Chondrocyte (in vitro differentiated cells): ENCODE measurements around the gene SCN8A. TPM values are rescaled to one million over a fixed set of nuclear protein-coding genes. Genes with fewer than 3 reads are reported as not detected.
"Not testable (repeated sequence)": the region's sequence is repeated elsewhere in the genome, so short reads cannot be mapped to it uniquely, and the experiment has no call there.

Experiments
- DNase-seq: peaks from one replicate; pipeline ENCODE4 v3.0.0; 2021; ENCODE audit warnings: mixed read lengths, low spot score
- H3K27ac Mint-ChIP-seq: one replicate; pipeline ENCODE4 v1.8.0; 2021; ENCODE audit warnings: mild to moderate bottlenecking, moderate library complexity, mixed read lengths; ENCODE audit not compliant: unreplicated experiment
- H3K27me3 Mint-ChIP-seq: 2 replicates; pipeline ENCODE4 v1.8.0; 2021; ENCODE audit warnings: low read depth, mixed read lengths
- H3K36me3 Mint-ChIP-seq: 2 replicates; pipeline ENCODE4 v1.8.0; 2021; ENCODE audit warnings: low read depth, mixed read lengths
- H3K4me1 Mint-ChIP-seq: 2 replicates; pipeline ENCODE4 v1.8.0; 2021; ENCODE audit warnings: low read depth, mild to moderate bottlenecking, mixed read lengths
- H3K4me3 Mint-ChIP-seq: one replicate; pipeline ENCODE4 v1.8.0; 2021; ENCODE audit warnings: mild to moderate bottlenecking, moderate library complexity, mixed read lengths; ENCODE audit not compliant: unreplicated experiment
- H3K9me3 Mint-ChIP-seq: 2 replicates; pipeline ENCODE4 v1.8.0; 2021; ENCODE audit warnings: low read depth, mixed read lengths
- CTCF ChIP-seq: fragments of 200-600 bp; sonication (generic); IDR thresholded peaks from 2 replicates; pipeline ENCODE4 v1.5.0; 2021; ENCODE audit warnings: antibody characterized with exemption, mild to moderate bottlenecking, moderate library complexity
- total RNA-seq: library from RNA; stranded (reverse); gene quantifications from 3 replicates; pipeline ENCODE4 v1.2.1, GENCODE V29; 2021

Gene SCN8A
- total RNA-seq, 1 donor from 2014 or later = 4.4 TPM

DNA sequence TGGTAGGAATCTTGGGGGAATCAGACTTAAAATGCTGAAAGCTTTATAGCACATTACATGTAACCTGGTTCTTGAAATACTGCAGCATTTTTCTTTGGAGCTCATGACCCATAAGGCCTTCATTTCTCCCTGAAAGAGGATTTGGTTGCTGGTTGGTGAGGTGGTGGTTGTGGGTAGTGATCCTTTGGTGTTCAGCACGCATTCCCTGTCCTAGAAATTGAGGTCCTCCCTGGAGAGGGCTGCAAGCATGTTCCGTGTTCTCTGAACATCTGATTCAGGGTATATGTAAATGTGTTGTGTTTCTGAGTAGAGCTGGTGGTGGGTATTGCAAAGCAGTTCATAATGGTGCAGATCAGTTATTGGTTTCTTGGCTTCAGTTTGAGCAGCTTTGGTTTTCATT is 2.0 kb downstream of the SCN8A start:
- H3K27me3 Mint-ChIP-seq = no peaks in the 10 kb centered on the region
- no peak overlapping the region for H3K27ac Mint-ChIP-seq
- TF ChIP-seq CTCF = no peak
- no peak overlapping the region for H3K4me3 Mint-ChIP-seq
- no peaks in the 10 kb centered on the region for H3K9me3 Mint-ChIP-seq
- no peaks in the 10 kb centered on the region for H3K36me3 Mint-ChIP-seq
- no peak for DNase-seq
- H3K4me1 Mint-ChIP-seq = peaks cover 21% of the 10 kb centered on the region

DNA sequence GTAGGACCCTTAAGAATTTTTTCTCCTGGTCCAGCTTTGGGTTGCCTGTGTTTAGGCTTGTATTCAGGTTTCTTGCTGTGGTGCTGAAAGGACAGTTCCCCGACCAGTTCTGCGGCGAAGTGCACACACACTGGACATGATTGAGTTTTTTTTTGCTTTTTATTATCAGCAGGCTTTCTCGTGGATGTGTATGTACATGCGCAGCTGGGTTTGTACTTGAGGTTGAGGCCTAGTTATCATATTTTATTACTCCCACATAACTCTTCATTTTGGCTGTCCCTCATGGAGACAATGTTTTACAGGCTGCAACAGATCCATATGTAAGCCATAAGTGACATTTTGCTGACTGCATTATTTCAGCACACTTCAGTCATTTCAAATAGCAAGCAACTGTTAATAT is 2.5 kb downstream of the SCN8A start:
- no peaks in the 10 kb centered on the region for H3K27me3 Mint-ChIP-seq
- no peak for TF ChIP-seq CTCF
- peaks cover 21% of the 10 kb centered on the region for H3K4me1 Mint-ChIP-seq
- no peaks in the 10 kb centered on the region for H3K36me3 Mint-ChIP-seq
- H3K4me3 Mint-ChIP-seq = no peak overlapping the region
- no peaks in the 10 kb centered on the region for H3K9me3 Mint-ChIP-seq
- H3K27ac Mint-ChIP-seq = no peak overlapping the region
- no peak for DNase-seq

GRCh38 chr12:51598156-51598555 is 7.1 kb downstream of the SCN8A start:
- Mint-ChIP-seq H3K9me3 (no peaks in the 10 kb centered on the region), H3K36me3 (no peaks in the 10 kb centered on the region), H3K4me1 (peaks cover 4% of the 10 kb centered on the region), H3K27me3 (no peaks in the 10 kb centered on the region), H3K27ac (no peak overlapping the region), H3K4me3 (no peak overlapping the region)
- no peak for TF ChIP-seq CTCF
- no peak for DNase-seq

- DNase-seq = no peak
- Mint-ChIP-seq H3K4me1 (no peaks in the 10 kb centered on the region), H3K9me3 (no peaks in the 10 kb centered on the region), H3K27ac (no peak overlapping the region), H3K36me3 (no peaks in the 10 kb centered on the region), H3K27me3 (no peaks in the 10 kb centered on the region), H3K4me3 (no peak overlapping the region)
- TF ChIP-seq CTCF = no peak
Measured at GRCh38 chr12:51600721-51601120, 9.7 kb downstream of the SCN8A start.

DNA sequence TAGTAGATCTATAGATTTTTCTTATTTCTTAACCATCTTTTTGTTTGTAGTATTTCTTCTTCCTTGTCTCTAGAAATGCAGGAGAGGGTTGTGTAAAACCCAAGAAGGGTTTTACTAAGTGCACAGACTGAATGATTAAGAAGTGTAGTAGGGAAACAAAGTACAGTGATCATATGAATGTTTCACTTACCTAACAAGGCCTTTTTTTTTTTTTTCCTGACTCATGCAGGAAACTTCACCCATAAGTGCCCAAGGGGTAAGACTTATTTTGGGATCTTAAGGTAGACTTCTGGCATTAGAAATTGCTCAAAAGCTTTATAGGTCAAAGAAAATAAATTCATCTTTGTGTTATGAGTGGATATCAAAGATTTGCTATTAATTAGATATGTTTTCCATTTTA is 10.2 kb downstream of the SCN8A start:
- H3K4me3 Mint-ChIP-seq = no peak overlapping the region
- DNase-seq = no peak
- H3K36me3 Mint-ChIP-seq = peaks cover 3% of the 10 kb centered on the region
- H3K9me3 Mint-ChIP-seq = peaks cover 2% of the 10 kb centered on the region
- no peak for TF ChIP-seq CTCF
- H3K4me1 Mint-ChIP-seq = no peaks in the 10 kb centered on the region
- no peaks in the 10 kb centered on the region for H3K27me3 Mint-ChIP-seq
- no peak overlapping the region for H3K27ac Mint-ChIP-seq

DNA sequence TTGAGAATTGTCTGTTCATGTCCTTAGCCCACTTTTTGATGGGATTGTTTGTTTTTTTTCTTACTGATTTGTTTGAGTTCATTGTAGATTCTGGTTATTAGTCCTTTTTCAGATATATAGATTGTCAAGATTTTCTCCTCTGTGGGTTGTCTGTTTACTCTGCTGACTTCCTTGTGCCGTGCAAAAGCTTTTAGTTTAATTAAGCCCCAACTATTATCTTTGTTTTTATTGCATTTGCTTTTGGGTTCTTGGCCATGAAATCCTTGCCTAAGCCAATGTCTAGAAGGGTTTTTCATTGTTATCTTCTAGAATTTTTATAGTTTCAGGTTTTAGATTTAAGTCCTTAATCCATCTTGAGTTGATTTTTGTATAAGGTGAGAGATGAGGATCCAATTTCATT is 14.9 kb downstream of the SCN8A start:
- H3K27me3 Mint-ChIP-seq, H3K27ac Mint-ChIP-seq, H3K4me3 Mint-ChIP-seq, H3K36me3 Mint-ChIP-seq, H3K4me1 Mint-ChIP-seq, DNase-seq: not testable (repeated sequence)
- peaks cover 18% of the 10 kb centered on the region for H3K9me3 Mint-ChIP-seq

DNA sequence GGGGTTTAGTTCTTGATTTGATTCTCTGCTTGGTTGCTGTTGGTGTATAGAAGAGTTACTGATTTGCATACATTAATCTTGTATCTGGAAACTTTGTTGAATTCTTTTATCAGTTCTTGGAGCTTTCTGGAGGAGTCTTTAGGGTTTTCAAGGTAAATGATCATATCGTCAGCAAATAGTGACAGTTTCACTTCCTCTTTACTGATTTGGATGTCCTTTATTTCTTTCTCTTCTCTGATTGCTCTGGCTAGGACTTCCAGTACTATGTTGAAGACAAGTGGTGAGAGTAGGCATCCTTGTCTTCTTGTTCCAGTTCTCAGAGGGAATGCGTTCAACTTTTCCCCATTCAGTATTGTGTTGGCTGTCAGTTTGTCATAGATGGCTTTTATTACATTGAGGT is 16.2 kb downstream of the SCN8A start:
- not testable (repeated sequence) for H3K36me3 Mint-ChIP-seq, H3K4me3 Mint-ChIP-seq, DNase-seq, H3K4me1 Mint-ChIP-seq, H3K27me3 Mint-ChIP-seq, H3K27ac Mint-ChIP-seq
- H3K9me3 Mint-ChIP-seq = peaks cover 18% of the 10 kb centered on the region
